ENCODE results near the gene USP15.

The USP15 gene

GRCh38 chr12:62379026-62379722 is 119.0 kb downstream of the USP15 start:
- no peak overlapping the region for H2BK120ac ChIP-seq (ENCODE audit: low read depth, low read length)
- WGBS (ENCODE audit: extremely low coverage, insufficient coverage, low lambda C conversion rate): no CpG with 5 or more reads among the region's 2 CpGs
- no peaks in the 10 kb centered on the region for H3K36me3 ChIP-seq (ENCODE audit: control insufficient read depth, insufficient read depth, low read length)
- H3K4ac ChIP-seq (ENCODE audit: low read depth, low read length): no peak overlapping the region
- H3K27ac ChIP-seq (ENCODE audit: low read depth, low read length): no peak overlapping the region
- no peak overlapping the region for H4K8ac ChIP-seq (ENCODE audit: low read depth, low read length)
- no peak overlapping the region for H3K4me3 ChIP-seq (ENCODE audit: low read length)
- H2AK5ac ChIP-seq (ENCODE audit: low read length): no peak overlapping the region
- no peak for DNase-seq
- no peak overlapping the region for H2BK15ac ChIP-seq (replicated peaks; ENCODE audit: low read depth)
- H3K18ac ChIP-seq (ENCODE audit: low read length): no peak overlapping the region
- no peaks in the 10 kb centered on the region for H3K79me2 ChIP-seq (ENCODE audit: control insufficient read depth, insufficient read depth, low read length)
- H3K23ac ChIP-seq (ENCODE audit: low read length): no peak overlapping the region
- no peak overlapping the region for H4K5ac ChIP-seq (ENCODE audit: low read length)
- H3K79me1 ChIP-seq (ENCODE audit: low read length): no peaks in the 10 kb centered on the region
- no peak overlapping the region for H2BK5ac ChIP-seq (ENCODE audit: low read length)
- H3K56ac ChIP-seq (ENCODE audit: low read length): no peak overlapping the region
- H3K4me2 ChIP-seq (ENCODE audit: low read length): no peak overlapping the region
- no peak overlapping the region for H3K9ac ChIP-seq (ENCODE audit: low read length)
- H3K4me1 ChIP-seq (ENCODE audit: control insufficient read depth, low read depth, low read length): no peaks in the 10 kb centered on the region
- no peaks in the 10 kb centered on the region for H3K27me3 ChIP-seq (ENCODE audit: insufficient read depth, low read length, poor library complexity)

DNA sequence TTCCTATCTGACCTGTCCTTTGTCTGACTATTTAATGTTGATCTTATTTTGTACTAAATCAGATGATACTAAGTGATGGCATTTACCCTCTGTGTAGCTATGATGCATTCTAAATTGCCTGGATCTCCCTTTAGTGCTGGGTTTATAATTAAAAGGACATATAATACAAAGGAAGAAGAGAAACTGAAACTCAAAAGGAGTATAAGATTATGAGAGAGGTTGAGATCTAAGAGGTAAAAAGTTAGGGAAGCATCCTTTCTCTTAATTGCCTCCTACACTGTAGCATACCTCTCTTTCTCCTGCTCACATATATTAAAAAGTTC is 119.5 kb downstream of the USP15 start:
- Histone ChIP-seq H3K4me1 (ENCODE audit: control insufficient read depth, low read depth, low read length) (no peaks in the 10 kb centered on the region), H3K79me2 (ENCODE audit: control insufficient read depth, insufficient read depth, low read length) (no peaks in the 10 kb centered on the region), H2BK15ac (replicated peaks; ENCODE audit: low read depth) (no peak overlapping the region), H3K4me2 (ENCODE audit: low read length) (no peak overlapping the region), H2BK120ac (ENCODE audit: low read depth, low read length) (no peak overlapping the region), H3K4me3 (ENCODE audit: low read length) (no peak overlapping the region), H3K27me3 (ENCODE audit: insufficient read depth, low read length, poor library complexity) (no peaks in the 10 kb centered on the region), H3K4ac (ENCODE audit: low read depth, low read length) (no peak overlapping the region), H2BK5ac (ENCODE audit: low read length) (no peak overlapping the region), H3K36me3 (ENCODE audit: control insufficient read depth, insufficient read depth, low read length) (no peaks in the 10 kb centered on the region), H3K27ac (ENCODE audit: low read depth, low read length) (no peak overlapping the region), H3K23ac (ENCODE audit: low read length) (no peak overlapping the region), H4K8ac (ENCODE audit: low read depth, low read length) (no peak overlapping the region), H4K5ac (ENCODE audit: low read length) (no peak overlapping the region), H2AK5ac (ENCODE audit: low read length) (no peak overlapping the region), H3K18ac (ENCODE audit: low read length) (no peak overlapping the region), H3K56ac (ENCODE audit: low read length) (no peak overlapping the region), H3K79me1 (ENCODE audit: low read length) (no peaks in the 10 kb centered on the region), H3K9ac (ENCODE audit: low read length) (no peak overlapping the region)
- no peak for DNase-seq

- no peak overlapping the region for H3K4ac ChIP-seq (ENCODE audit: low read depth, low read length)
- no peak overlapping the region for H3K23ac ChIP-seq (ENCODE audit: low read length)
- H3K56ac ChIP-seq (ENCODE audit: low read length): no peak overlapping the region
- H2BK5ac ChIP-seq (ENCODE audit: low read length): no peak overlapping the region
- H2BK120ac ChIP-seq (ENCODE audit: low read depth, low read length): no peak overlapping the region
- WGBS (ENCODE audit: extremely low coverage, insufficient coverage, low lambda C conversion rate): no CpG with 5 or more reads among the region's 2 CpGs
- no peaks in the 10 kb centered on the region for H3K79me1 ChIP-seq (ENCODE audit: low read length)
- no peaks in the 10 kb centered on the region for H3K27me3 ChIP-seq (ENCODE audit: insufficient read depth, low read length, poor library complexity)
- no peak overlapping the region for H4K5ac ChIP-seq (ENCODE audit: low read length)
- no peak overlapping the region for H3K9ac ChIP-seq (ENCODE audit: low read length)
- H3K4me3 ChIP-seq (ENCODE audit: low read length): no peak overlapping the region
- H3K18ac ChIP-seq (ENCODE audit: low read length): no peak overlapping the region
- no peak for DNase-seq
- no peak overlapping the region for H3K27ac ChIP-seq (ENCODE audit: low read depth, low read length)
- no peak overlapping the region for H3K4me2 ChIP-seq (ENCODE audit: low read length)
- H4K8ac ChIP-seq (ENCODE audit: low read depth, low read length): no peak overlapping the region
- H3K4me1 ChIP-seq (ENCODE audit: control insufficient read depth, low read depth, low read length): no peaks in the 10 kb centered on the region
- no peaks in the 10 kb centered on the region for H3K79me2 ChIP-seq (ENCODE audit: control insufficient read depth, insufficient read depth, low read length)
- no peak overlapping the region for H2AK5ac ChIP-seq (ENCODE audit: low read length)
- H3K36me3 ChIP-seq (ENCODE audit: control insufficient read depth, insufficient read depth, low read length): no peaks in the 10 kb centered on the region
- H2BK15ac ChIP-seq (replicated peaks; ENCODE audit: low read depth): no peak overlapping the region
Measured at GRCh38 chr12:62382526-62382925, 122.3 kb downstream of the USP15 start.

- H3K27me3 ChIP-seq (ENCODE audit: insufficient read depth, low read length, poor library complexity): no peaks in the 10 kb centered on the region
- H2BK15ac ChIP-seq (replicated peaks; ENCODE audit: low read depth): no peak overlapping the region
- no peaks in the 10 kb centered on the region for H3K79me2 ChIP-seq (ENCODE audit: control insufficient read depth, insufficient read depth, low read length)
- H2BK5ac ChIP-seq (ENCODE audit: low read length): no peak overlapping the region
- H3K4ac ChIP-seq (ENCODE audit: low read depth, low read length): no peak overlapping the region
- no peak overlapping the region for H2BK120ac ChIP-seq (ENCODE audit: low read depth, low read length)
- no peak overlapping the region for H3K4me3 ChIP-seq (ENCODE audit: low read length)
- H2AK5ac ChIP-seq (ENCODE audit: low read length): no peak overlapping the region
- no peak overlapping the region for H3K27ac ChIP-seq (ENCODE audit: low read depth, low read length)
- H3K9ac ChIP-seq (ENCODE audit: low read length): no peak overlapping the region
- H3K4me2 ChIP-seq (ENCODE audit: low read length): no peak overlapping the region
- DNase-seq: no peak
- no peaks in the 10 kb centered on the region for H3K79me1 ChIP-seq (ENCODE audit: low read length)
- no peaks in the 10 kb centered on the region for H3K36me3 ChIP-seq (ENCODE audit: control insufficient read depth, insufficient read depth, low read length)
- H3K18ac ChIP-seq (ENCODE audit: low read length): no peak overlapping the region
- H4K8ac ChIP-seq (ENCODE audit: low read depth, low read length): no peak overlapping the region
- no peaks in the 10 kb centered on the region for H3K4me1 ChIP-seq (ENCODE audit: control insufficient read depth, low read depth, low read length)
- H3K56ac ChIP-seq (ENCODE audit: low read length): no peak overlapping the region
- H3K23ac ChIP-seq (ENCODE audit: low read length): no peak overlapping the region
- no CpG with 5 or more reads among the region's 4 CpGs for WGBS (ENCODE audit: extremely low coverage, insufficient coverage, low lambda C conversion rate)
- no peak overlapping the region for H4K5ac ChIP-seq (ENCODE audit: low read length)
Measured at GRCh38 chr12:62396750-62397149, 136.5 kb downstream of the USP15 start.

GRCh38 chr12:62400135-62400534 is 139.9 kb downstream of the USP15 start:
- Histone ChIP-seq H4K8ac (ENCODE audit: low read depth, low read length) (no peak overlapping the region), H3K79me1 (ENCODE audit: low read length) (no peaks in the 10 kb centered on the region), H3K36me3 (ENCODE audit: control insufficient read depth, insufficient read depth, low read length) (no peaks in the 10 kb centered on the region), H2BK120ac (ENCODE audit: low read depth, low read length) (no peak overlapping the region), H3K23ac (ENCODE audit: low read length) (no peak overlapping the region), H3K4me3 (ENCODE audit: low read length) (no peak overlapping the region), H3K79me2 (ENCODE audit: control insufficient read depth, insufficient read depth, low read length) (no peaks in the 10 kb centered on the region), H3K27ac (ENCODE audit: low read depth, low read length) (no peak overlapping the region), H3K27me3 (ENCODE audit: insufficient read depth, low read length, poor library complexity) (no peaks in the 10 kb centered on the region), H3K9ac (ENCODE audit: low read length) (no peak overlapping the region), H3K4me1 (ENCODE audit: control insufficient read depth, low read depth, low read length) (no peaks in the 10 kb centered on the region), H2BK5ac (ENCODE audit: low read length) (no peak overlapping the region), H4K5ac (ENCODE audit: low read length) (no peak overlapping the region), H2AK5ac (ENCODE audit: low read length) (no peak overlapping the region), H2BK15ac (replicated peaks; ENCODE audit: low read depth) (no peak overlapping the region), H3K4ac (ENCODE audit: low read depth, low read length) (no peak overlapping the region), H3K56ac (ENCODE audit: low read length) (no peak overlapping the region), H3K4me2 (ENCODE audit: low read length) (no peak overlapping the region), H3K18ac (ENCODE audit: low read length) (no peak overlapping the region)
- no CpG with 5 or more reads among the region's 2 CpGs for WGBS (ENCODE audit: extremely low coverage, insufficient coverage, low lambda C conversion rate)
- DNase-seq: no peak

DNA sequence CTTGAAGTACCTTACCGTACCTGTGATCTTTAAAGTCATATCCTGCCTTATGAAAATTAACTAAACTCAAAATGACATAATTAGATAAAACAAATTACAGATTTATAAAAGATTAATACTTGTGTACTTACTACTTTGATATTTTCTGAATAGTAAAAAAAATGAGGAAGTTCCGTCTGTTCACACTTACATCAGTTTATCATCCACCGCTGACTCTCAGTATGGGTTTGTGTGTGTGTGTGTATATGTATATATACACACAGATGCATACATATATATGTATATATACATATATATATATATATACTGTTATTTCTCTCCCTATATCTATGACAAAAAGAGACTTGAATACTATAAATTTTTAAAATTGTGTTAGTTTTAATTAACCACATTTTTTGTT is 141.4 kb downstream of the USP15 start:
- no peaks in the 10 kb centered on the region for H3K36me3 ChIP-seq (ENCODE audit: control insufficient read depth, insufficient read depth, low read length)
- no peak overlapping the region for H3K23ac ChIP-seq (ENCODE audit: low read length)
- WGBS (ENCODE audit: extremely low coverage, insufficient coverage, low lambda C conversion rate): no CpG with 5 or more reads among the region's 3 CpGs
- DNase-seq: no peak
- no peak overlapping the region for H2BK5ac ChIP-seq (ENCODE audit: low read length)
- no peak overlapping the region for H3K4ac ChIP-seq (ENCODE audit: low read depth, low read length)
- no peak overlapping the region for H3K56ac ChIP-seq (ENCODE audit: low read length)
- no peak overlapping the region for H3K4me3 ChIP-seq (ENCODE audit: low read length)
- H4K5ac ChIP-seq (ENCODE audit: low read length): no peak overlapping the region
- H2AK5ac ChIP-seq (ENCODE audit: low read length): no peak overlapping the region
- H3K9ac ChIP-seq (ENCODE audit: low read length): no peak overlapping the region
- H3K79me2 ChIP-seq (ENCODE audit: control insufficient read depth, insufficient read depth, low read length): no peaks in the 10 kb centered on the region
- H3K27ac ChIP-seq (ENCODE audit: low read depth, low read length): no peak overlapping the region
- H2BK120ac ChIP-seq (ENCODE audit: low read depth, low read length): no peak overlapping the region
- H3K4me2 ChIP-seq (ENCODE audit: low read length): no peak overlapping the region
- H3K79me1 ChIP-seq (ENCODE audit: low read length): no peaks in the 10 kb centered on the region
- H3K4me1 ChIP-seq (ENCODE audit: control insufficient read depth, low read depth, low read length): no peaks in the 10 kb centered on the region
- no peak overlapping the region for H4K8ac ChIP-seq (ENCODE audit: low read depth, low read length)
- H3K18ac ChIP-seq (ENCODE audit: low read length): no peak overlapping the region
- no peak overlapping the region for H2BK15ac ChIP-seq (replicated peaks; ENCODE audit: low read depth)
- no peaks in the 10 kb centered on the region for H3K27me3 ChIP-seq (ENCODE audit: insufficient read depth, low read length, poor library complexity)

Data from mesendoderm (in vitro differentiated cells).